GM12892 (cell line): ENCODE measurements around the gene TFAM.

ENCODE experiments used
- POLR2A ChIP-seq: IDR thresholded peaks from 2 replicates; pipeline ENCODE4 v1.6.1; 2011; ENCODE audit warnings: low read depth, low read length, control low read depth
- POLR2AphosphoS5 ChIP-seq: IDR thresholded peaks from 2 replicates; pipeline ENCODE4 v1.6.1; 2011; ENCODE audit warnings: low read depth, low read length, control low read depth

- no peak for TF ChIP-seq POLR2AphosphoS5
- TF ChIP-seq POLR2A: no peak
Observed at GRCh38 chr10:58431903-58432302, 46.7 kb downstream of the TFAM start.
